Endothelial cell of umbilical vein (primary cell): ENCODE data around the gene PDK2. TPM values are rescaled to one million over a fixed set of nuclear protein-coding genes. Genes with fewer than 3 reads are reported as not detected.

Experiments
- BruUV-seq: library from RNA; stranded (reverse); fragments of 400-500 nt; replicated peaks from 2 replicates; lab custom pipeline; 2021; lab: Mats Ljungman, UMichigan
- CTCF ChIA-PET: fragments of 300-600, 350-600 bp; sonication (Branson Sonifier 250); formaldehyde crosslinking; loops from one replicate; lab custom pipeline; 2021; ENCODE audit warnings: antibody characterized with exemption, inconsistent platforms; lab: Charles Lee
- POLR2A ChIA-PET: fragments of 300-600, 350-600 bp; sonication (Branson Sonifier 250); formaldehyde crosslinking; loops from one replicate; lab custom pipeline; 2021; ENCODE audit warnings: antibody characterized with exemption, inconsistent platforms; lab: Charles Lee
- DNase-seq: peaks from one replicate; pipeline ENCODE4 v3.0.0-alpha.2; 2011; ENCODE audit warnings: low read depth, low spot score
- FAIRE-seq: peaks from 2 replicates; lab custom pipeline; 2011; peaks lifted over from hg19 to GRCh38; lab: Jason Lieb, UNC
- H2AFZ ChIP-seq: 2 replicates; pipeline ENCODE4 v1.6.0; 2012; ENCODE audit warnings: low read depth, low read length, control low read depth, inconsistent platforms
- H3K27ac ChIP-seq: 2 replicates; pipeline ENCODE4 v1.5.1; 2011; ENCODE audit warnings: low read depth, mild to moderate bottlenecking, control low read depth, low read length, moderate library complexity; ENCODE audit not compliant: insufficient read depth
- H3K27me3 ChIP-seq, 2 experiments: 2 replicates each; pipeline versions ENCODE4 v1.6.0 to v1.6.1; 2011; ENCODE audit warnings: low read length in 2 of 2, mixed read lengths in 1 of 2; ENCODE audit not compliant: control insufficient read depth in 2 of 2, insufficient read depth in 2 of 2
- H3K36me3 ChIP-seq, 2 experiments: 2 replicates in 1 of 2; 3 replicates in 1 of 2; pipeline ENCODE4 v1.5.1; 2011; ENCODE audit warnings: low read length in 2 of 2, mild to moderate bottlenecking in 1 of 2, moderate library complexity in 1 of 2; ENCODE audit not compliant: control insufficient read depth in 2 of 2, insufficient read depth in 2 of 2; ENCODE audit errors: extremely low read depth in 1 of 2
- H3K4me1 ChIP-seq: 3 replicates; pipeline ENCODE4 v1.5.1; 2011; ENCODE audit warnings: mild to moderate bottlenecking, low read length; ENCODE audit not compliant: control insufficient read depth, insufficient read depth; ENCODE audit errors: extremely low read depth
- H3K4me2 ChIP-seq: 2 replicates; pipeline ENCODE4 v1.6.1; 2011; ENCODE audit warnings: low read length, control low read depth, mixed read lengths; ENCODE audit not compliant: insufficient read depth
- H3K4me3 ChIP-seq, 3 experiments: fragments of 200-600 bp in 1 of 3; sonication (generic), shearing (Covaris generic) in 1 of 3; replicated peaks in 1 of 3; 2 replicates each; pipeline ENCODE4 v1.5.1; 2011 to 2016; ENCODE audit warnings: control low read depth in 3 of 3, low read length in 3 of 3, mild to moderate bottlenecking in 2 of 3, inconsistent platforms in 1 of 3, low read depth in 1 of 3, moderate library complexity in 1 of 3; ENCODE audit not compliant: insufficient read depth in 1 of 3
- H3K79me2 ChIP-seq: 2 replicates; pipeline ENCODE4 v1.6.0; 2012; ENCODE audit warnings: low read length, inconsistent platforms; ENCODE audit not compliant: control insufficient read depth, insufficient read depth
- H3K9ac ChIP-seq: replicated peaks from 2 replicates; pipeline ENCODE3; 2011; ENCODE audit warnings: low read length, control low read depth; ENCODE audit not compliant: insufficient read depth; ENCODE audit errors: extremely low read depth
- H3K9me1 ChIP-seq: replicated peaks from 3 replicates; pipeline ENCODE4 v1.6.0; 2011; ENCODE audit warnings: mild to moderate bottlenecking, low read length; ENCODE audit not compliant: control insufficient read depth, insufficient read depth; ENCODE audit errors: extremely low read depth
- H3K9me3 ChIP-seq: replicated peaks from 2 replicates; pipeline ENCODE4 v1.5.1; 2012; ENCODE audit warnings: low read length, inconsistent platforms; ENCODE audit not compliant: control insufficient read depth, insufficient read depth
- H4K20me1 ChIP-seq: replicated peaks from 2 replicates; pipeline ENCODE3; 2011; ENCODE audit warnings: mild to moderate bottlenecking, low read length; ENCODE audit not compliant: control insufficient read depth, insufficient read depth; ENCODE audit errors: extremely low read depth
- EZH2 ChIP-seq: IDR thresholded peaks from 2 replicates; pipeline ENCODE4 v1.6.1; 2012; ENCODE audit warnings: borderline replicate concordance, low read depth, mild to moderate bottlenecking, moderate library complexity, low read length, inconsistent platforms; ENCODE audit not compliant: severe bottlenecking
- FOS ChIP-seq: IDR thresholded peaks from 2 replicates; pipeline ENCODE4 v1.6.1; 2011; ENCODE audit warnings: mild to moderate bottlenecking, low read length, moderate library complexity, borderline replicate concordance; ENCODE audit not compliant: insufficient read depth
- GATA2 ChIP-seq: IDR thresholded peaks from 2 replicates; pipeline ENCODE4 v1.7.0; 2011; ENCODE audit warnings: low read depth, mild to moderate bottlenecking, moderate library complexity, mixed read lengths, low read length; ENCODE audit not compliant: insufficient read length, insufficient read depth
- JUN ChIP-seq: IDR thresholded peaks from 2 replicates; pipeline ENCODE4 v1.6.1; 2011; ENCODE audit warnings: borderline replicate concordance, low read depth; ENCODE audit not compliant: insufficient read length, insufficient read depth
- MYC ChIP-seq: IDR thresholded peaks from one replicate; pipeline ENCODE4 v1.6.1; 2011; ENCODE audit warnings: mild to moderate bottlenecking, low read depth, low read length
- POLR2A ChIP-seq: IDR thresholded peaks from 2 replicates; pipeline ENCODE4 v1.6.1; 2012; ENCODE audit warnings: low read depth, mild to moderate bottlenecking, control low read depth, low read length
- POLR2AphosphoS5 ChIP-seq: IDR thresholded peaks from 2 replicates; pipeline ENCODE4 v1.6.1; 2012; ENCODE audit warnings: low read depth, mild to moderate bottlenecking, control low read depth, low read length, moderate library complexity; ENCODE audit not compliant: insufficient read depth
- dilution Hi-C: fragments of 300-500 bp; cut with MboI; formaldehyde crosslinking; loops from one replicate; pipeline ENCODE4 v1.15.0; 2019; ENCODE audit warnings: low sequenced_read_pairs; ENCODE audit not compliant: extremely low pct_ligation_motif_present
- intact Hi-C: fragments of 100-400 bp; cut with micrococcal nuclease; formaldehyde crosslinking; loops from one replicate; pipeline ENCODE4 v1.10.0; 2022
- polyA plus RNA-seq, 4 experiments: library from polyadenylated mRNA; depleted of rRNA in 3 of 4; stranded (reverse) in 3 of 4; unstranded in 1 of 4; fragments of >200 nt; gene quantifications; 2 replicates each; pipeline versions ENCODE4 v1.2.1 to v1.2.3, GENCODE V29; 2011 to 2012; ENCODE audit warnings: missing spikeins in 1 of 4
- total RNA-seq: library from RNA; stranded (reverse); gene quantifications from 2 replicates; pipeline ENCODE4 v1.2.3, GENCODE V29; 2021
- TF ChIP-seq, protein P1 (sequence below), 2 donors: IDR thresholded peaks; 1 replicate in 1 of 2; 2 replicates in 1 of 2; pipeline ENCODE4 v1.5.1; 2011; ENCODE audit warnings: low read length in 2 of 2, mild to moderate bottlenecking in 2 of 2, moderate library complexity in 2 of 2, control low read depth in 1 of 2, inconsistent platforms in 1 of 2, low read depth in 1 of 2; ENCODE audit not compliant: insufficient read depth in 1 of 2; ENCODE audit errors: extremely low read depth in 1 of 2
- TF ChIP-seq, protein P2 (sequence below): IDR thresholded peaks from 2 replicates; pipeline ENCODE4 v1.6.1; 2011; ENCODE audit not compliant: insufficient read depth, insufficient read length

The PDK2 gene
- total and polyA plus RNA-seq, 2 donors (not counting 3 experiments of a cell fraction or from before 2014, with no cell fraction given), result 21.3 to 114 TPM

DNA sequence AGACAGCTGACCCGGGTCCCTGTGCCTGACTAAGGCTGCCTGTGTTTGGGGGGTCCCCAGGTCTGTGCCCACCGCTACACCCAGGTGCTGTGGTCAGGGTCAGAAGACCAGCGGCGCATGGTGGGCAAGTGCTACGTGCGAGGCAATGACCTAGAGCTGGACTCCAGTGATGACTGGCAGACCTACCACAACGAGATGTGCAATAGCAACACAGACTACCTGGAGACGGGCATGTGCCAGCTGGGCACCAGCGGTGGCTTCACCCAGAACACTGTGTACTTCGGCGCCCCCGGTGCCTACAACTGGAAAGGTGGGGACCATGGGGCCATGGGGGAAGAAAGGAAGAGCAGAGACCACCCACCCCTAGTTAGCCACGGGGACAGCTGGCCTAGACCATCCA is 27.2 kb upstream of the PDK2 start:
- Histone ChIP-seq H3K27me3 (no peaks in the 10 kb centered on the region), H3K9ac (no peak overlapping the region), H3K9me3 (no peaks in the 10 kb centered on the region), H3K4me2 (no peak overlapping the region), H3K9me1 (no peaks in the 10 kb centered on the region), H4K20me1 (no peaks in the 10 kb centered on the region), H3K4me3 (no peak overlapping the region), H3K27ac (no peak overlapping the region), H2AFZ (no peak overlapping the region), H3K4me1 (peaks cover 17% of the 10 kb centered on the region), H3K79me2 (peaks cover 7% of the 10 kb centered on the region), H3K36me3 (peaks cover 11 to 16% of the 10 kb centered on the region in 2 experiments)
- no peak for TF ChIP-seq POLR2AphosphoS5
- TF ChIP-seq FOS, result no peak
- no peak for TF ChIP-seq MYC
- TF ChIP-seq, protein P1, sequence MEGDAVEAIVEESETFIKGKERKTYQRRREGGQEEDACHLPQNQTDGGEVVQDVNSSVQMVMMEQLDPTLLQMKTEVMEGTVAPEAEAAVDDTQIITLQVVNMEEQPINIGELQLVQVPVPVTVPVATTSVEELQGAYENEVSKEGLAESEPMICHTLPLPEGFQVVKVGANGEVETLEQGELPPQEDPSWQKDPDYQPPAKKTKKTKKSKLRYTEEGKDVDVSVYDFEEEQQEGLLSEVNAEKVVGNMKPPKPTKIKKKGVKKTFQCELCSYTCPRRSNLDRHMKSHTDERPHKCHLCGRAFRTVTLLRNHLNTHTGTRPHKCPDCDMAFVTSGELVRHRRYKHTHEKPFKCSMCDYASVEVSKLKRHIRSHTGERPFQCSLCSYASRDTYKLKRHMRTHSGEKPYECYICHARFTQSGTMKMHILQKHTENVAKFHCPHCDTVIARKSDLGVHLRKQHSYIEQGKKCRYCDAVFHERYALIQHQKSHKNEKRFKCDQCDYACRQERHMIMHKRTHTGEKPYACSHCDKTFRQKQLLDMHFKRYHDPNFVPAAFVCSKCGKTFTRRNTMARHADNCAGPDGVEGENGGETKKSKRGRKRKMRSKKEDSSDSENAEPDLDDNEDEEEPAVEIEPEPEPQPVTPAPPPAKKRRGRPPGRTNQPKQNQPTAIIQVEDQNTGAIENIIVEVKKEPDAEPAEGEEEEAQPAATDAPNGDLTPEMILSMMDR (IDR thresholded peaks at IDR 0.05; ENCODE audit: extremely low read depth in 1 of 2, insufficient read depth in 1 of 2, low read depth in 1 of 2, low read length in 2 of 2), result no peak
- TF ChIP-seq EZH2, result no peak
- TF ChIP-seq GATA2, result no peak
- no peak for TF ChIP-seq POLR2A
- TF ChIP-seq, protein P2, sequence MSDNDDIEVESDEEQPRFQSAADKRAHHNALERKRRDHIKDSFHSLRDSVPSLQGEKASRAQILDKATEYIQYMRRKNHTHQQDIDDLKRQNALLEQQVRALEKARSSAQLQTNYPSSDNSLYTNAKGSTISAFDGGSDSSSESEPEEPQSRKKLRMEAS, result no peak
- no peak for TF ChIP-seq JUN
- ChIA-PET POLR2A (no interaction called here), CTCF (interaction anchor here (1.1 to 2.6 kb wide), 3 partner anchors 12 to 41 kb away, joined by 3 to 11 read pairs (median 4); no protein-coding TSS in a partner anchor)
- intact Hi-C loops (no loop called here), dilution Hi-C loops (no loop called here)
- FAIRE-seq (no peak), DNase-seq (no peak)
- BruUV-seq, result no TSS peak
